SK-N-SH treated with all-trans-retinoic acid at 6 μM for 48 hours (cell line): ENCODE results near the gene RNF167.
A peak's percentile ranks its signal among the peaks of the same experiment; 100 is the strongest.

Experiments used
- ATAC-seq: fragments of 200-7000 bp; cut with Tn5 transposase; 3 replicates; pipeline ENCODE4 v1.9.1; 2020; ENCODE audit warnings: mild to moderate bottlenecking, moderate library complexity
- BACH2 ChIP-seq: fragments of 250-450 bp; sonication (Bioruptor Pico); IDR thresholded peaks from 2 replicates; pipeline ENCODE4 v1.9.0; 2021; ENCODE audit warnings: mild to moderate bottlenecking, borderline replicate concordance
- CREB5 ChIP-seq: fragments of 250-450 bp; sonication (Bioruptor Pico); IDR thresholded peaks from 2 replicates; pipeline ENCODE4 v1.5.1; 2020; ENCODE audit warnings: low read depth, mild to moderate bottlenecking, moderate library complexity
- CSDC2 ChIP-seq: fragments of 250-450 bp; sonication (Bioruptor Pico); IDR thresholded peaks from 2 replicates; pipeline ENCODE4 v1.5.0; 2020; ENCODE audit warnings: mild to moderate bottlenecking, moderate library complexity
- GLIS3 ChIP-seq: fragments of 250-450 bp; sonication (Bioruptor Pico); IDR thresholded peaks from 2 replicates; pipeline ENCODE4 v1.5.0; 2020; ENCODE audit warnings: mild to moderate bottlenecking, moderate library complexity
- PPARA ChIP-seq: fragments of 250-450 bp; sonication (Bioruptor Pico); IDR thresholded peaks from 2 replicates; pipeline ENCODE4 v1.5.0; 2020; ENCODE audit warnings: mild to moderate bottlenecking, borderline replicate concordance
- RARB ChIP-seq: fragments of 250-450 bp; sonication (Bioruptor Pico); IDR thresholded peaks from 2 replicates; pipeline ENCODE4 v1.8.0; 2021; ENCODE audit warnings: mild to moderate bottlenecking, moderate library complexity
- SNAI2 ChIP-seq: fragments of 250-450 bp; sonication (Bioruptor Pico); IDR thresholded peaks from 2 replicates; pipeline ENCODE4 v1.5.0; 2020; ENCODE audit warnings: mild to moderate bottlenecking, moderate library complexity
- TCF4 ChIP-seq: fragments of 250-450 bp; sonication (Bioruptor Pico); IDR thresholded peaks from 2 replicates; pipeline ENCODE4 v1.8.0; 2021; ENCODE audit warnings: mild to moderate bottlenecking, moderate library complexity, borderline replicate concordance
- TOX ChIP-seq: fragments of 250-450 bp; sonication (Bioruptor Pico); IDR thresholded peaks from 2 replicates; pipeline ENCODE4 v1.8.0; 2021; ENCODE audit warnings: mild to moderate bottlenecking, moderate library complexity, borderline replicate concordance
- ZC3H10 ChIP-seq: fragments of 250-450 bp; sonication (Bioruptor Pico); IDR thresholded peaks from 2 replicates; pipeline ENCODE4 v1.5.1; 2021; ENCODE audit warnings: mild to moderate bottlenecking, moderate library complexity
- ZFP3 ChIP-seq: fragments of 250-450 bp; sonication (Bioruptor Pico); IDR thresholded peaks from 2 replicates; pipeline ENCODE4 v1.5.0; 2020; ENCODE audit warnings: mild to moderate bottlenecking, moderate library complexity
- ZFP30 ChIP-seq: fragments of 450-650 bp; formaldehyde crosslinking; IDR thresholded peaks from 2 replicates; pipeline ENCODE4 v1.5.0; 2022; ENCODE audit warnings: mild to moderate bottlenecking, moderate library complexity
- ZNF565 ChIP-seq: fragments of 450-650 bp; formaldehyde crosslinking; conservative IDR thresholded peaks from 2 replicates; pipeline ENCODE4 v1.5.0; 2020; ENCODE audit warnings: low read depth, mild to moderate bottlenecking, moderate library complexity
- ZNF8 ChIP-seq: fragments of 450-650 bp; formaldehyde crosslinking; IDR thresholded peaks from 2 replicates; pipeline ENCODE4 v1.5.0; 2020; ENCODE audit warnings: mild to moderate bottlenecking, moderate library complexity
- TF ChIP-seq, protein P1 (sequence below): fragments of 250-450 bp; sonication (Bioruptor Pico); IDR thresholded peaks from 2 replicates; pipeline ENCODE4 v1.8.0; 2020; ENCODE audit warnings: mild to moderate bottlenecking, moderate library complexity, borderline replicate concordance

RNF167 gene

GRCh38 chr17:4948166-4948930, 8.3 kb downstream of the RNF167 start, which contains the start of gene PFN1:
Gene PFN1, minus strand, starts transcription at chr17:4948530. Its CDS starts 136 bp downstream, at chr17:4948394.
- peak; percentile 48 for ATAC-seq
- TF ChIP-seq, protein P1, sequence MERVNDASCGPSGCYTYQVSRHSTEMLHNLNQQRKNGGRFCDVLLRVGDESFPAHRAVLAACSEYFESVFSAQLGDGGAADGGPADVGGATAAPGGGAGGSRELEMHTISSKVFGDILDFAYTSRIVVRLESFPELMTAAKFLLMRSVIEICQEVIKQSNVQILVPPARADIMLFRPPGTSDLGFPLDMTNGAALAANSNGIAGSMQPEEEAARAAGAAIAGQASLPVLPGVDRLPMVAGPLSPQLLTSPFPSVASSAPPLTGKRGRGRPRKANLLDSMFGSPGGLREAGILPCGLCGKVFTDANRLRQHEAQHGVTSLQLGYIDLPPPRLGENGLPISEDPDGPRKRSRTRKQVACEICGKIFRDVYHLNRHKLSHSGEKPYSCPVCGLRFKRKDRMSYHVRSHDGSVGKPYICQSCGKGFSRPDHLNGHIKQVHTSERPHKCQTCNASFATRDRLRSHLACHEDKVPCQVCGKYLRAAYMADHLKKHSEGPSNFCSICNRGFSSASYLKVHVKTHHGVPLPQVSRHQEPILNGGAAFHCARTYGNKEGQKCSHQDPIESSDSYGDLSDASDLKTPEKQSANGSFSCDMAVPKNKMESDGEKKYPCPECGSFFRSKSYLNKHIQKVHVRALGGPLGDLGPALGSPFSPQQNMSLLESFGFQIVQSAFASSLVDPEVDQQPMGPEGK = peak; percentile 16; the same call in 1 of the 2 replicates
- no peak for TF ChIP-seq RARB (CRISPR knock-in tag)
- TF ChIP-seq CREB5 (CRISPR knock-in tag) = no peak

- peak; percentile 67 for ATAC-seq
- TF ChIP-seq ZNF565 (CRISPR knock-in tag) (no peak), BACH2 (CRISPR knock-in tag) (no peak), ZFP3 (no peak), SNAI2 (CRISPR knock-in tag) (no peak), CSDC2 (no peak), ZFP30 (CRISPR knock-in tag) (no peak), GLIS3 (CRISPR knock-in tag) (no peak)
- TF ChIP-seq, protein P1 = no peak
Measured at GRCh38 chr17:4948931-4949320, 8.9 kb downstream of the RNF167 start.

GRCh38 chr17:4949321-4950074, 9.4 kb downstream of the RNF167 start:
- peak; percentile 7 for ATAC-seq
- no peak for TF ChIP-seq CSDC2
- TF ChIP-seq TCF4 (CRISPR knock-in tag) = no peak
- no peak for TF ChIP-seq ZFP3
- TF ChIP-seq, all 23 proteins: peak for 0

DNA sequence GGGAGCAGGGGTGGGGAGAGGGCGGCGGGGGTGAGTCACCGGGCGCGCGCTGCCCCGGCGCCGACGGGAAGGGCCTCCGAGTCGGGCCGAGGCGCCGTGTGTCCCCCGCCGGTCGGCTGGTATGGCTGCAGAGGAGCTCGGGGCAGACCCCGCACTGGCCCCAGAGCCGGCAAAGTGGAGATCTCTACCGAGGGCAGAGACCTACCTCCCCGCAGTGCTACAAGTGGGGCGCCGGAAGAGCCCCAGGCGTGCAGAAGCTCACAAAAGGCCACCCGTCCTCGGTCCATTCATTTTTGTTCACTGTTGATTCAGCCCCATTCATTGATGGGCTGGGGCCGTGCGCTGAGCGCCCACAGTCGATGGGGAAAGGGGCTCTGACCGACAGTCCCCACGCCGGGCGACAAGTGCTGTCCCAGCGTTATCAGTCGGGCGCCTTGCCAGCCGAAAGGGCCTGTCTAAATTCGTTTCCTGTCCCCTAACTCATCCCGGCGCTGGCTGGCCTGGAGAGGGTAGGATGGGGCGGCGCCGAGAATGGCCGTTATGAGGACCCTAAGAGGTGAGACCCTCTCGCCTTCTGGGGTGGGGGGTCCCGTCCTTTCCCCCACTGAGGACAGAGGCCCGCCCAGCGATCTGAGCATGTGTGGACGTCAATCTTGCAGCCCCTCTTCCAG, 10.1 kb downstream of the RNF167 start:
- TF ChIP-seq ZNF8 (CRISPR knock-in tag) (no peak), CREB5 (CRISPR knock-in tag) (no peak), TOX (CRISPR knock-in tag) (no peak)
- ATAC-seq = peak; percentile 36

GRCh38 chr17:4950746-4951204, 10.7 kb downstream of the RNF167 start, which contains the start of gene ENO3:
Gene ENO3, plus strand, starts transcription at chr17:4951119. Its CDS starts 711 bp downstream, at chr17:4951830.
- TF ChIP-seq ZFP30 (CRISPR knock-in tag) = no peak
- TF ChIP-seq ZC3H10 (CRISPR knock-in tag) = no peak
- no peak for TF ChIP-seq SNAI2 (CRISPR knock-in tag)
- no peak for ATAC-seq

DNA sequence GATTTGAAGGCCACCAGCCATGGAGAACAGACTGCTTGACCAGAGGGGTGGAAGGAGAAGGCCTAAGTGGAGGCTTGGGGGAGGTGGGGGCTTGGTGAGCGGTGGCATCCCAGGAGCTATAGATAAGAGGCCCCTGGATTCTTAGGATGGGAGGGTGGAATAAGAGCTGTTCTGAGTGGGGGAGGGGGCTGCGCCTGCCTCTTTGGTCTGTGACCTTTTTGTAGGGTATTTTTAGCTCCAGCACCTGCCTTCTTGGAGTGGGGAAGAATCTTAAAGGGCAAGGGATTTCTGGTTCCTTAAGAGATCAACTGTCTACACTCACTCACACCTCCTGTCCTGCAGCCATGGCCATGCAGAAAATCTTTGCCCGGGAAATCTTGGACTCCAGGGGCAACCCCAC, 11.4 kb downstream of the RNF167 start:
- TF ChIP-seq ZFP3 (no peak), PPARA (CRISPR knock-in tag) (no peak), CREB5 (CRISPR knock-in tag) (no peak), ZNF565 (CRISPR knock-in tag) (no peak), SNAI2 (CRISPR knock-in tag) (no peak)
- no peak for ATAC-seq
